HG03066 (cell line): ENCODE results near the gene GOLM1.
"Not testable (repeated sequence)": the region's sequence is repeated elsewhere in the genome, so short reads cannot be mapped to it uniquely, and the experiment has no call there.

ENCODE experiments used
- ATAC-seq: cut with Tn5 transposase; IDR thresholded peaks from one replicate; pipeline ENCODE4 v1.9.1; 2021; ENCODE audit warnings: low read depth; ENCODE audit not compliant: unreplicated experiment

The GOLM1 gene

GRCh38 chr9:86091477-86091876, 7.9 kb downstream of the GOLM1 start:
- no peak for ATAC-seq

- ATAC-seq = no peak
Measured at GRCh38 chr9:86082870-86083269, 16.5 kb downstream of the GOLM1 start.

GRCh38 chr9:86079865-86080469, 19.4 kb downstream of the GOLM1 start:
- no peak for ATAC-seq

DNA sequence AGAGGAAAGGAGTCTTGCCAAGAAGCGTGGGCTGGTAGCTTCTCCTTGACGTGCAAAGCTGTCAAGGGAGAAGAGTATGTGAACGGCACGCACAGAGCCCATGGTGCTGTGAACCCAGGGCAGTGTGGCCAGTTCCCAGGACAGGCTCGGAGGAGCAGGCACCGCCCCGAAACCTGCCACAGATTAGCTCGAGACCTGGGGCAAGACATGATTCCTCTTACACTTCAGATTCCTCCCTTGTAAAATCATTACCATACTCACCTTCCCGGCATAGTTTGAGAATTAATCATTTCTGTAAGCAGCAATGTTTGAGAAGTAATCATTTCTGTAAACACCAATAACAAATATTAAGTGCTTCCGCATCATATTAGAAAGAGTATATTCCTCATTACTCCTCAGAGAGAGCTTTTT, 19.9 kb downstream of the GOLM1 start:
- ATAC-seq = no peak

GRCh38 chr9:86078731-86079130, 20.6 kb downstream of the GOLM1 start:
- no peak for ATAC-seq

GRCh38 chr9:86077276-86077675, 22.1 kb downstream of the GOLM1 start:
- no peak for ATAC-seq

DNA sequence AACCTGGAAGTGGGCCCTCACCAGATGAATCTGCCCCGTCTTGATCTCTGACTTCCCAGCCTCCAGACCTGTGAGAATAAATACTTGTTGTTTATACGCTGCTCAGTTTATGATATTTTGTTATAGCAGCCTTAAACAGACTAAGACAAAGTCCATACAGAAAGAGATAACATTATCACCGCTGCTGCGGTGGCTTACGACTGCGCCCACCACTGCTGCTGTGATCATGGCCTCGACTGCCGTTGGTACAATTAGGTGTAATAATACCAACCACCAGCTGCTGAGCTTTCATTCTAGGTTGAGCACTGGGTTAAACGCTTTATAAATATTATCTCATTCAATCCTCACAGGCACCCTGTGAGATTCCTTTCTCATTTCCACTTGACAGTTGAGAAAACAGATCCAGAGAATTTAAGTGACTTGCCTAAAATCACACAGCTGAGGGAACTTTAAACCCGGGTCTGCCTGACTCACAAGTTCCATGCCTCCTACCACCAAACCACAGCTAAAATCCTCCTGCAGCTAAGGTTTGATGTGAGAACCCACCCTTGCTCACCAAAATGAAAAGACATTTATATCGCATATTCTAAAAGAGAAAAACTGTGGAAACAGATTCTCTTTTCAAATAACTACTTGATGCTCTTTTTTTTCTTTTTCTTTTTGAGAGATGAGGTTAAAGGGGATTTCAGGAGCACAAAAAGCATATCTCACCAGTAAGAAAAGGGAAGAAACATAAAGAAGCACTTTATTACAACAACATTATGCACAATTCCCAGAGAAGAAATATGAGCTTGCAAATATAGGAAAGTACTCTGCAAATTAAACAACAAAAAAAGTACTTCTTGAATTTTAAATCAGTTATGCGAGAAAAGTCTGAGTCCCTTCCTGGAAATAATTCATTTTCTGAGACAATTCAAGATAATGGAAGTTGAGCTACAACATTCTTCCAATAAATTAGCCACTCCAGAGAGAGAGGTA, 23.9 kb downstream of the GOLM1 start:
- no peak for ATAC-seq

GRCh38 chr9:86073839-86074238, 25.5 kb downstream of the GOLM1 start:
- ATAC-seq = no peak

DNA sequence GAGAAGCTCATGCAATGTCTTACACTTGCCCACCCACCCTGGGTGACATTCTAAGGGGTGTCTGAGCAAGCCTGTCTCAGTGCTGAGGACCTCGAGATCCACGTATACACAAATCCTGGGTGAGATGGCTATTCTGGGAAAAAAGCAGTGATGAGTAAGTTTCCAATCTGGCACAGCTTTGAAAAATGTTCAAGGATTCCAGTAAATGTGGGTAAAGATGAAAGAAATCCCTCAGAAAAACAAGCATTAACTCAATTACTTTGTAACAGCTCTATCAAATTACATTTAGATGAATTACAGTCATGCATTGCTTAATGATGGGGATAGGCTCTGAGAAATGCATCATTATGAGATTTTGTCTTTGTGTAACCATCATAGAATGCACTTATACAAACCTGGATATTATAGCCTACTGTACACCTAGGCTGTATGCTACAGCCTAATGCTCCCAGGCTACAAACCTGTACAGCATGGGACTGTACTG, 26.9 kb downstream of the GOLM1 start:
- ATAC-seq = no peak

GRCh38 chr9:86069206-86069869, 30.0 kb downstream of the GOLM1 start:
- no peak for ATAC-seq

GRCh38 chr9:86064220-86064619, 35.1 kb downstream of the GOLM1 start:
- no peak for ATAC-seq

DNA sequence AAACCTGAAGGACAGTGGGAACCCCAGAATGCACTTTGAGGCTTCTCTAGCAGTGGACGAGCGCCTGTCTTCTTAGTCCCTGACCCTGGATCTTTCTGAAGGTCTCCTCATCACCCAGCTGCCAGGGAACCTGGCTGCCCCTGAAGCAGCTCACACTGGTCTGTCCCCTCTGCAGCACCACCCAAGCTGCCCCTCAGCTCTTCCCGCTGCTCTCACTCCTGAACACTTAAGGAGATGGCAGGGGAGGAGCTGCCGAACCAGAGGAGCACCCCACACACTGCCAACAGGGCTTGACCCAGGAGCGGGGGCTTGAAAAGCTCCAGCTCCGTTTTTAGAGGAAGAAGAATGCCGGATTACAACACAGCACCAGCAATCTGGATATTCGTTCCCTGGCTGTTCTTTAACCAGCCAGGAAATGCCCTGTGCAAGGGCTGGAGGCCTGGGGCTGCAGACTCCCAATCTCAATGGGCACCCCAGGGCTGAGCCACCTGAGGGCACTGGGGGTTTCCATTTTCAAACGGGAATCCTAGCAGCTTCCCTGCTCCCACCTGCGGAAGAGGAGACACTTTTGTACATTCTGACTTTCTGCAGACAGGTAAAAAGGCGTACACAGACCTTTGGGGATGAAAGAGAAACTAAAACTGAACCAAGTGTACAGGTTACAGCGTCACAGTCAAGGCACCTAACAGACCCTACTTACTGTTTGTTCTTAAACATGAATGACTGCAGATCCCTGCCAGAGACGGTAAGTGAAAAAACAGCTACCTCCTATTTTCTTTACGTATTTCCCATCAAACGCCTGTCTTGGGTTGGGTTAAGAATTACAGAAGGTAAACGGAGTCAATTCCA, 36.3 kb downstream of the GOLM1 start:
- no peak for ATAC-seq

DNA sequence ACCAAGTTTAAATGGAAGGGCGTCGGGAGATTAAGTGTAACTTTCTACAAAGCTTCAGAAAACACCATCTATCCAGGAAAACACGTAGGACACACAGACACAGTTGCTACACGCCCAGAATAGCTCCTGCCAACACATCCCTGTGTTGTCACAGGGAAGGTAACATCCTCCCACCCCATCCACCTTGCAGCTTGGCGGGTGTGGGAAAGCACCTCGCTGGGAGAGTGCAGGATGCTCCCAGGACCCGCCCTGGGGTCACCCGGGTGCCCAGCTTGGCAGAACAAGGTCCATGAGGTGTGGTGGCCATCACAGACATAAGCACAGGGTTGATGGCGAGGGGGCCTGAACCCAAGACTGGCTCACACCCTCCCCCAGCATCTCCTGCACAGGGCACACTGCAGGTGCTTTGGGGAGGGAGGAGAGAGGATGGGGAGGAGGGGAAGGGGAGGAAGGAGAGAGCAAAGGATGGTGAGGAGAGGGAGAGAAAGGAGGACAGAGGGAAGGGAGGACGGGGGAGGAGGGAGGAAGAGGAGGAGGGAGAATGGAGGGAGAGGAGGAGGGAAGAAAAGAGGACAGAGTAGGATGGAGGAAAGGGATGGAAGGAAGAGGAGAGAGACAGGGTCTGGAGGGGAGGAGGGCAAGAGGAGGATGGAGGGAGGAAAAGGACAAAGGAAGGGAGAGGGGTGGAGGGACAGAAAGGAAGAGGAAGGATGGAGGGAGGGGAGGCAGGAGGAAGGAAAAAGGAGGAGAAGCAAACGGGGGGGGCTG, 37.2 kb downstream of the GOLM1 start:
- ATAC-seq = no peak

DNA sequence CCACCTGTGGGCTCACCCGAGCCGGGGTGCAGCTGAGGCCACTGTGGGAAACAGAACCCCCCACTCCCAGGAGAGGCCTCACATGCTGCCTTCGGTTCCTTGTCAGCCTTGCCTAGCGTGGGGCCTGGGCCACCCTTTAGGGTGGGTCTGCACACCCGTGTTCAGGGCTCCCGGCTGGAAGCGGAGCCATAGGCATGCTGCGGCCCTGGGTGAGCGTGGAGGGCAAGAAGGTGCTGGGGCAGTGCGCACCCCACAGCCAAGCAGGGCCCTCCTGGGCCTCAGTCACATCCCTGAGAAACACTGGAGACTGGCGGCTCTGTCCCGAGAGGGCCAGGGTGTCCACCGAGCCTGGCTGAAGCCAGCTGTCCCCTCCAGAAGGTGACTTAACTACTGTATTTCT, 41.9 kb downstream of the GOLM1 start:
- no peak for ATAC-seq

- no peak for ATAC-seq
Measured at GRCh38 chr9:86054695-86055094, 44.7 kb downstream of the GOLM1 start.

- no peak for ATAC-seq
Measured at GRCh38 chr9:86052556-86053468, 46.5 kb downstream of the GOLM1 start.

GRCh38 chr9:86048018-86048742, 51.2 kb downstream of the GOLM1 start:
- ATAC-seq = not testable (repeated sequence)

- ATAC-seq = no peak
Measured at GRCh38 chr9:86047361-86047760, 52.0 kb downstream of the GOLM1 start.
